ENCODE measurements around the gene ITPR1. TPM values are rescaled to one million over a fixed set of nuclear protein-coding genes. Genes with fewer than 3 reads are reported as not detected.

ITPR1 gene
- total and polyA plus RNA-seq, 2 experiments from 2014 or later = 1.4 to 2.5 TPM

GRCh38 chr3:4734454-4734853 lies 241.3 kb downstream of the ITPR1 start:
- DNase-seq = no peak
- Histone ChIP-seq H3K27me3 (replicated peaks; ENCODE audit: insufficient read depth) (no peaks in the 10 kb centered on the region), H3K9me2 (ENCODE audit: insufficient read depth) (no peaks in the 10 kb centered on the region), H3K4me1 (ENCODE audit: insufficient read depth) (no peaks in the 10 kb centered on the region), H4K20me1 (ENCODE audit: insufficient read depth) (no peaks in the 10 kb centered on the region), H3K27ac (no peak overlapping the region), H2AFZ (no peak overlapping the region), H3K9me3 (ENCODE audit: low read depth) (no peaks in the 10 kb centered on the region), H3K79me2 (ENCODE audit: insufficient read depth) (no peaks in the 10 kb centered on the region), H3K4me3 (no peak overlapping the region), H3F3A (ENCODE audit: insufficient read depth) (no peaks in the 10 kb centered on the region), H3K4me2 (ENCODE audit: unreplicated experiment) (no peak overlapping the region), H3K36me3 (ENCODE audit: low read depth) (no peaks in the 10 kb centered on the region), H3K9ac (no peak overlapping the region)
- in situ Hi-C loops (cut with MboI) = no loop called here
- TF ChIP-seq EZH2 (IDR thresholded peaks at IDR 0.05; ENCODE audit: insufficient read depth, poor library complexity, severe bottlenecking) (no peak), EZH2phosphoT487 (IDR thresholded peaks at IDR 0.05; ENCODE audit: insufficient read depth, low read depth) (no peak)
- 55 to 56% methylated on average over 2 of the region's 2 CpGs for WGBS, 2 experiments (ENCODE audit: low coverage in 1 of 2, low lambda C conversion rate in 2 of 2, missing lambda C conversion rate in 2 of 2)

DNA sequence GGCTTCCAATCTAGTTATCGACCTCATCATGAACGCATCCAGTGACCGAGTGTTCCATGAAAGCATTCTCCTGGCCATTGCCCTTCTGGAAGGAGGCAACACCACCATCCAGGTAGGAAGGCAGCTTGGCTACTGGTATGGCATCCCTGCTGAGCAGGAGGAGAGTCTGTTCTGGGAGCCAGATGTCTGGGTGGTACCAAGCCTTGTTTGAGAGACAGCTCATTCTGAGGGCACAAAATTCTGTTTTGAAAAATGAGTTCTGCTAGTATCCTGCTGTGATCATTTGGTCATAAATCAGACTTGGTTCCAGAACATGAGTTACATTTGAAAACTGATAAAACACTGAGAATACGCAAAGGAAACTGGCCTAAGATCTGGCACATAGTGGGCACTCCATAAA lies 242.1 kb downstream of the ITPR1 start:
- no peak for TF ChIP-seq EZH2 (IDR thresholded peaks at IDR 0.05; ENCODE audit: insufficient read depth, poor library complexity, severe bottlenecking)
- no peak for TF ChIP-seq EZH2phosphoT487 (IDR thresholded peaks at IDR 0.05; ENCODE audit: insufficient read depth, low read depth)
- Histone ChIP-seq H3F3A (ENCODE audit: insufficient read depth) (no peaks in the 10 kb centered on the region), H3K9me2 (ENCODE audit: insufficient read depth) (no peaks in the 10 kb centered on the region), H3K4me3 (no peak overlapping the region), H3K27me3 (replicated peaks; ENCODE audit: insufficient read depth) (no peaks in the 10 kb centered on the region), H3K9me3 (ENCODE audit: low read depth) (no peaks in the 10 kb centered on the region), H3K4me1 (ENCODE audit: insufficient read depth) (no peaks in the 10 kb centered on the region), H2AFZ (no peak overlapping the region), H4K20me1 (ENCODE audit: insufficient read depth) (no peaks in the 10 kb centered on the region), H3K27ac (no peak overlapping the region), H3K4me2 (ENCODE audit: unreplicated experiment) (no peak overlapping the region), H3K9ac (no peak overlapping the region), H3K36me3 (ENCODE audit: low read depth) (no peaks in the 10 kb centered on the region), H3K79me2 (ENCODE audit: insufficient read depth) (no peaks in the 10 kb centered on the region)
- no peak for DNase-seq
- in situ Hi-C loops (cut with MboI) = no loop called here
- 86 to 95% methylated on average over 4 of the region's 4 CpGs for WGBS, 2 experiments (ENCODE audit: low coverage in 1 of 2, low lambda C conversion rate in 2 of 2, missing lambda C conversion rate in 2 of 2)

GRCh38 chr3:4736284-4736861 lies 243.2 kb downstream of the ITPR1 start:
- Histone ChIP-seq H3K27me3 (replicated peaks; ENCODE audit: insufficient read depth) (no peaks in the 10 kb centered on the region), H3F3A (ENCODE audit: insufficient read depth) (peaks cover 9% of the 10 kb centered on the region; the same call in 1 of the 2 replicates), H3K79me2 (ENCODE audit: insufficient read depth) (no peaks in the 10 kb centered on the region), H3K4me3 (no peak overlapping the region), H2AFZ (no peak overlapping the region), H3K9ac (no peak overlapping the region), H4K20me1 (ENCODE audit: insufficient read depth) (no peaks in the 10 kb centered on the region), H3K9me2 (ENCODE audit: insufficient read depth) (no peaks in the 10 kb centered on the region), H3K9me3 (ENCODE audit: low read depth) (no peaks in the 10 kb centered on the region), H3K36me3 (ENCODE audit: low read depth) (no peaks in the 10 kb centered on the region), H3K4me1 (ENCODE audit: insufficient read depth) (peaks cover 9% of the 10 kb centered on the region), H3K27ac (no peak overlapping the region), H3K4me2 (ENCODE audit: unreplicated experiment) (no peak overlapping the region)
- 68 to 69% methylated on average over 14 of the region's 14 CpGs for WGBS, 2 experiments (ENCODE audit: low coverage in 1 of 2, low lambda C conversion rate in 2 of 2, missing lambda C conversion rate in 2 of 2)
- TF ChIP-seq EZH2 (IDR thresholded peaks at IDR 0.05; ENCODE audit: insufficient read depth, poor library complexity, severe bottlenecking) = no peak
- no peak for TF ChIP-seq EZH2phosphoT487 (IDR thresholded peaks at IDR 0.05; ENCODE audit: insufficient read depth, low read depth)
- in situ Hi-C loops (cut with MboI) = no loop called here
- peak; percentile 50 for DNase-seq

GRCh38 chr3:4738737-4739274 lies 245.7 kb downstream of the ITPR1 start:
- Histone ChIP-seq H3K4me1 (ENCODE audit: insufficient read depth) (peaks cover 18% of the 10 kb centered on the region), H3K9me2 (ENCODE audit: insufficient read depth) (no peaks in the 10 kb centered on the region), H3K9ac (no peak overlapping the region), H3K36me3 (ENCODE audit: low read depth) (no peaks in the 10 kb centered on the region), H4K20me1 (ENCODE audit: insufficient read depth) (no peaks in the 10 kb centered on the region), H3K79me2 (ENCODE audit: insufficient read depth) (no peaks in the 10 kb centered on the region), H3K9me3 (ENCODE audit: low read depth) (no peaks in the 10 kb centered on the region), H3F3A (ENCODE audit: insufficient read depth) (peaks cover 11% of the 10 kb centered on the region; the same call in 1 of the 2 replicates), H3K4me2 (ENCODE audit: unreplicated experiment) (no peak overlapping the region), H3K4me3 (no peak overlapping the region), H2AFZ (no peak overlapping the region), H3K27ac (no peak overlapping the region), H3K27me3 (replicated peaks; ENCODE audit: insufficient read depth) (no peaks in the 10 kb centered on the region)
- WGBS, 2 experiments (ENCODE audit: low coverage in 1 of 2, low lambda C conversion rate in 2 of 2, missing lambda C conversion rate in 2 of 2) = 82 to 85% methylated on average over 9 of the region's 9 CpGs
- TF ChIP-seq EZH2 (IDR thresholded peaks at IDR 0.05; ENCODE audit: insufficient read depth, poor library complexity, severe bottlenecking) (no peak), EZH2phosphoT487 (IDR thresholded peaks at IDR 0.05; ENCODE audit: insufficient read depth, low read depth) (no peak)
- in situ Hi-C loops (cut with MboI) = no loop called here
- DNase-seq = peak; percentile 51
